ENCODE data around the gene BBIP1.

The BBIP1 gene

GRCh38 chr10:110966146-110966545 lies 47.2 kb upstream of the BBIP1 start:
- Histone ChIP-seq H3K4me1 (ENCODE audit: control insufficient read depth, low read length) (no peaks in the 10 kb centered on the region), H3K4me3 (ENCODE audit: low read length) (no peak overlapping the region), H3K36me3 (ENCODE audit: control insufficient read depth, low read length) (peaks cover 67% of the 10 kb centered on the region), H3K4me2 (ENCODE audit: low read length) (no peak overlapping the region), H3K9me3 (ENCODE audit: control insufficient read depth, insufficient read depth, low read length) (no peaks in the 10 kb centered on the region), H3K27ac (ENCODE audit: low read depth, low read length) (no peak overlapping the region), H3K9me2 (replicated peaks; ENCODE audit: control insufficient read depth, low read length) (no peaks in the 10 kb centered on the region), H4K20me1 (ENCODE audit: control insufficient read depth, insufficient read depth, low read depth, low read length) (peaks cover 23% of the 10 kb centered on the region; the same call in 1 of the 2 replicates), H3F3A (ENCODE audit: control insufficient read depth, insufficient read depth) (peaks cover 2% of the 10 kb centered on the region; the same call in 1 of the 2 replicates), H3K27me3 (ENCODE audit: control insufficient read depth, low read length) (no peaks in the 10 kb centered on the region), H3K79me2 (ENCODE audit: control insufficient read depth, low read length) (peaks cover 99% of the 10 kb centered on the region)
- TF ChIP-seq EZH2phosphoT487 (IDR thresholded peaks at IDR 0.05; ENCODE audit: borderline replicate concordance, low read length), result no peak
- TF ChIP-seq, protein P1, sequence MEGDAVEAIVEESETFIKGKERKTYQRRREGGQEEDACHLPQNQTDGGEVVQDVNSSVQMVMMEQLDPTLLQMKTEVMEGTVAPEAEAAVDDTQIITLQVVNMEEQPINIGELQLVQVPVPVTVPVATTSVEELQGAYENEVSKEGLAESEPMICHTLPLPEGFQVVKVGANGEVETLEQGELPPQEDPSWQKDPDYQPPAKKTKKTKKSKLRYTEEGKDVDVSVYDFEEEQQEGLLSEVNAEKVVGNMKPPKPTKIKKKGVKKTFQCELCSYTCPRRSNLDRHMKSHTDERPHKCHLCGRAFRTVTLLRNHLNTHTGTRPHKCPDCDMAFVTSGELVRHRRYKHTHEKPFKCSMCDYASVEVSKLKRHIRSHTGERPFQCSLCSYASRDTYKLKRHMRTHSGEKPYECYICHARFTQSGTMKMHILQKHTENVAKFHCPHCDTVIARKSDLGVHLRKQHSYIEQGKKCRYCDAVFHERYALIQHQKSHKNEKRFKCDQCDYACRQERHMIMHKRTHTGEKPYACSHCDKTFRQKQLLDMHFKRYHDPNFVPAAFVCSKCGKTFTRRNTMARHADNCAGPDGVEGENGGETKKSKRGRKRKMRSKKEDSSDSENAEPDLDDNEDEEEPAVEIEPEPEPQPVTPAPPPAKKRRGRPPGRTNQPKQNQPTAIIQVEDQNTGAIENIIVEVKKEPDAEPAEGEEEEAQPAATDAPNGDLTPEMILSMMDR (IDR thresholded peaks at IDR 0.05; ENCODE audit: low read depth, low read length, poor library complexity, severe bottlenecking), result no peak

- TF ChIP-seq, protein P1 (IDR thresholded peaks at IDR 0.05; ENCODE audit: low read depth, low read length, poor library complexity, severe bottlenecking), result no peak
- TF ChIP-seq EZH2phosphoT487 (IDR thresholded peaks at IDR 0.05; ENCODE audit: borderline replicate concordance, low read length), result no peak
- H4K20me1 ChIP-seq (ENCODE audit: control insufficient read depth, insufficient read depth, low read depth, low read length), result peaks cover 20% of the 10 kb centered on the region; the same call in 1 of the 2 replicates
- peaks cover 99% of the 10 kb centered on the region for H3K79me2 ChIP-seq (ENCODE audit: control insufficient read depth, low read length)
- peaks cover 2% of the 10 kb centered on the region; the same call in 1 of the 2 replicates for H3F3A ChIP-seq (ENCODE audit: control insufficient read depth, insufficient read depth)
- no peak overlapping the region for H3K27ac ChIP-seq (ENCODE audit: low read depth, low read length)
- peaks cover 59% of the 10 kb centered on the region for H3K36me3 ChIP-seq (ENCODE audit: control insufficient read depth, low read length)
- H3K4me2 ChIP-seq (ENCODE audit: low read length), result no peak overlapping the region
- H3K9me3 ChIP-seq (ENCODE audit: control insufficient read depth, insufficient read depth, low read length), result no peaks in the 10 kb centered on the region
- H3K4me3 ChIP-seq (ENCODE audit: low read length), result no peak overlapping the region
- H3K4me1 ChIP-seq (ENCODE audit: control insufficient read depth, low read length), result peaks cover 1% of the 10 kb centered on the region
- no peaks in the 10 kb centered on the region for H3K9me2 ChIP-seq (replicated peaks; ENCODE audit: control insufficient read depth, low read length)
- H3K27me3 ChIP-seq (ENCODE audit: control insufficient read depth, low read length), result no peaks in the 10 kb centered on the region
Measured at GRCh38 chr10:110965216-110965615, 46.2 kb upstream of the BBIP1 start.

DNA sequence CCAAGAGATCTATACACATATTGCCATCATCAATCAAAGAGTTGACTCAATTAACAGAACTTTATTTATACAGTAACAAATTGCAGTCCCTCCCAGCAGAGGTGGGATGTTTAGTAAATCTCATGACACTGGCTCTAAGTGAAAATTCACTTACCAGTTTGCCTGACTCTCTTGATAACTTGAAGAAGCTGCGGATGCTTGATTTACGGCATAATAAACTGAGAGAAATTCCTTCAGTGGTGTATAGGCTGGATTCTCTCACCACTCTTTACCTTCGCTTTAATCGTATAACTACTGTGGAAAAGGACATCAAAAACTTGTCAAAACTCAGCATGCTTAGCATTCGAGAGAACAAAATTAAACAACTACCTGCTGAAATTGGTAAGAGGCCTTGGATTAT lies 45.7 kb upstream of the BBIP1 start:
- no peaks in the 10 kb centered on the region for H3K9me2 ChIP-seq (replicated peaks; ENCODE audit: control insufficient read depth, low read length)
- peaks cover 22% of the 10 kb centered on the region; the same call in 1 of the 2 replicates for H4K20me1 ChIP-seq (ENCODE audit: control insufficient read depth, insufficient read depth, low read depth, low read length)
- no peaks in the 10 kb centered on the region for H3K9me3 ChIP-seq (ENCODE audit: control insufficient read depth, insufficient read depth, low read length)
- H3K79me2 ChIP-seq (ENCODE audit: control insufficient read depth, low read length), result peaks cover 99% of the 10 kb centered on the region
- H3K36me3 ChIP-seq (ENCODE audit: control insufficient read depth, low read length), result peaks cover 58% of the 10 kb centered on the region
- H3K27ac ChIP-seq (ENCODE audit: low read depth, low read length), result no peak overlapping the region
- H3F3A ChIP-seq (ENCODE audit: control insufficient read depth, insufficient read depth), result peaks cover 2% of the 10 kb centered on the region; the same call in 1 of the 2 replicates
- TF ChIP-seq, protein P1 (IDR thresholded peaks at IDR 0.05; ENCODE audit: low read depth, low read length, poor library complexity, severe bottlenecking), result no peak
- no peak for TF ChIP-seq EZH2phosphoT487 (IDR thresholded peaks at IDR 0.05; ENCODE audit: borderline replicate concordance, low read length)
- no peak overlapping the region for H3K4me3 ChIP-seq (ENCODE audit: low read length)
- no peaks in the 10 kb centered on the region for H3K27me3 ChIP-seq (ENCODE audit: control insufficient read depth, low read length)
- no peak overlapping the region for H3K4me2 ChIP-seq (ENCODE audit: low read length)
- peaks cover 7% of the 10 kb centered on the region for H3K4me1 ChIP-seq (ENCODE audit: control insufficient read depth, low read length)
